Bronchial epithelial cell (primary cell): ENCODE data around the gene RASEF. TPM values are rescaled to one million over a fixed set of nuclear protein-coding genes. Genes with fewer than 3 reads are reported as not detected.
A peak's percentile ranks its signal among the peaks of the same experiment; 100 is the strongest.
"Not testable (repeated sequence)": the region's sequence is repeated elsewhere in the genome, so short reads cannot be mapped to it uniquely, and the experiment has no call there.

Experiments
- DNase-seq: peaks from one replicate; pipeline ENCODE4 v3.0.0-alpha.2; 2010; ENCODE audit warnings: low read depth
- FAIRE-seq: peaks from 2 replicates; lab custom pipeline; 2011; peaks lifted over from hg19 to GRCh38; lab: Jason Lieb, UNC
- H3K27me3 ChIP-seq: 2 replicates; pipeline ENCODE4 v1.5.1; 2011; ENCODE audit warnings: low read length; ENCODE audit not compliant: control insufficient read depth, insufficient read depth
- H3K36me3 ChIP-seq: 2 replicates; pipeline ENCODE4 v1.5.1; 2011; ENCODE audit warnings: low read length; ENCODE audit not compliant: control insufficient read depth, insufficient read depth
- H3K4me3 ChIP-seq: 2 replicates; pipeline ENCODE4 v1.5.1; 2011; ENCODE audit warnings: mild to moderate bottlenecking, low read depth, low read length, control low read depth
- total RNA-seq: library from RNA; depleted of rRNA; stranded (reverse); fragments of >200 nt; gene quantifications from 2 replicates; pipeline ENCODE4 v1.2.1, GENCODE V29; 2014
- TF ChIP-seq, protein P1 (sequence below): IDR thresholded peaks from 2 replicates; pipeline ENCODE4 v1.5.1; 2011; ENCODE audit warnings: mild to moderate bottlenecking, moderate library complexity, low read length, control low read depth, inconsistent platforms; ENCODE audit not compliant: insufficient read depth, severe bottlenecking

The RASEF gene
- total RNA-seq, 1 donor from 2014 or later: 9.2 TPM

DNA sequence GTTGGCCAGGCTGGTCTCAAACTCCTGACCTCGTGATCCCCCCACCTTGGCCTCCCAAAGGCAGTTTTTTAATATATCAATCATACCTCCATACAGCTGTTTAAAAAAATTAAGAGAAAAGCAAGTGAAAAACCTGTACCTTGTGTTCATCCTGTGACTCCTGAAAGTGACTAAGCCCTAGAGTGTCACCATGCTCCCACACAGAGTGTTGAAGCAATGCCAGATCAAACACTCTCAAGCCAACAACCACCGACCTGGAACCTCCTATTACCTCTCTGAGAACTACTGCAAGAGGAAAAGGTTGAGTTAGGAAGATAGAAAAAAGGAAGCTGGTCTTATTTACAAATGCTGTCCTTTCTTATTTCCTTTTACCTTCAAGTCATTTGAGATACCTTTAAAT is 123.5 kb downstream of the RASEF start:
- Histone ChIP-seq H3K27me3 (no peaks in the 10 kb centered on the region), H3K4me3 (no peak overlapping the region), H3K36me3 (no peaks in the 10 kb centered on the region)
- TF ChIP-seq, protein P1, sequence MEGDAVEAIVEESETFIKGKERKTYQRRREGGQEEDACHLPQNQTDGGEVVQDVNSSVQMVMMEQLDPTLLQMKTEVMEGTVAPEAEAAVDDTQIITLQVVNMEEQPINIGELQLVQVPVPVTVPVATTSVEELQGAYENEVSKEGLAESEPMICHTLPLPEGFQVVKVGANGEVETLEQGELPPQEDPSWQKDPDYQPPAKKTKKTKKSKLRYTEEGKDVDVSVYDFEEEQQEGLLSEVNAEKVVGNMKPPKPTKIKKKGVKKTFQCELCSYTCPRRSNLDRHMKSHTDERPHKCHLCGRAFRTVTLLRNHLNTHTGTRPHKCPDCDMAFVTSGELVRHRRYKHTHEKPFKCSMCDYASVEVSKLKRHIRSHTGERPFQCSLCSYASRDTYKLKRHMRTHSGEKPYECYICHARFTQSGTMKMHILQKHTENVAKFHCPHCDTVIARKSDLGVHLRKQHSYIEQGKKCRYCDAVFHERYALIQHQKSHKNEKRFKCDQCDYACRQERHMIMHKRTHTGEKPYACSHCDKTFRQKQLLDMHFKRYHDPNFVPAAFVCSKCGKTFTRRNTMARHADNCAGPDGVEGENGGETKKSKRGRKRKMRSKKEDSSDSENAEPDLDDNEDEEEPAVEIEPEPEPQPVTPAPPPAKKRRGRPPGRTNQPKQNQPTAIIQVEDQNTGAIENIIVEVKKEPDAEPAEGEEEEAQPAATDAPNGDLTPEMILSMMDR: no peak
- FAIRE-seq: no peak
- peak; percentile 61 for DNase-seq

- TF ChIP-seq, protein P1: no peak
- no peaks in the 10 kb centered on the region for H3K27me3 ChIP-seq
- H3K36me3 ChIP-seq: no peaks in the 10 kb centered on the region
- no peak overlapping the region for H3K4me3 ChIP-seq
- DNase-seq (no peak), FAIRE-seq (no peak)
Observed at GRCh38 chr9:82938426-82939218, 124.3 kb downstream of the RASEF start.

GRCh38 chr9:82936561-82936960 is 126.4 kb downstream of the RASEF start:
- not testable (repeated sequence) for H3K36me3 ChIP-seq, FAIRE-seq, H3K27me3 ChIP-seq, H3K4me3 ChIP-seq, DNase-seq

DNA sequence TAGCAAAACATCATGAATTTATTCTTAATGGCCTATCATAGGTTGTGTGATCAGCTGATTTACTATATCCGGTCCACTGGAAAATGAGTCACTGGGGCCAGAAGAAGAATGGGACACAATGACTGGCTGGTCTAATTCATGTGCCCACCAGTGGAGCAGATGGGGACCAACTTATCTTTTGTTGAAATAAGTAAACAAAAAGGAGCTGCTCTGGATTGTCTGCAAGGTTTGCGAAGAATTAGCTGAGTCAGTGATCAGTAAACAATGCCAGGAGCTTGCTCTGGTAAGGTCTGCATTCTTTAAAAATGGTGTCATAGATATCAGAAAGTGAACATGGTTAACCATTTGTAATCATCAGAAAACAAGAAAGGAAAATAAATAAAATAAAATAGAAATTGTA is 128.0 kb downstream of the RASEF start:
- no peaks in the 10 kb centered on the region for H3K27me3 ChIP-seq
- TF ChIP-seq, protein P1: no peak
- DNase-seq (peak; percentile 94), FAIRE-seq (no peak)
- no peak overlapping the region for H3K4me3 ChIP-seq
- no peaks in the 10 kb centered on the region for H3K36me3 ChIP-seq

GRCh38 chr9:82934025-82934424 is 128.9 kb downstream of the RASEF start:
- not testable (repeated sequence) for H3K36me3 ChIP-seq, DNase-seq, H3K4me3 ChIP-seq, H3K27me3 ChIP-seq, FAIRE-seq

GRCh38 chr9:82930116-82930515 is 132.8 kb downstream of the RASEF start:
- FAIRE-seq: no peak
- Histone ChIP-seq H3K4me3 (no peak overlapping the region), H3K36me3 (no peaks in the 10 kb centered on the region), H3K27me3 (no peaks in the 10 kb centered on the region)
- TF ChIP-seq, protein P1: no peak
- DNase-seq: no peak
